HEK293T (cell line): ENCODE data around the gene OLFM1.

Experiments
- CTBP1 ChIP-seq: fragments of 450-650 bp; IDR thresholded peaks from 2 replicates; pipeline ENCODE4 v1.6.1; 2016; ENCODE audit warnings: borderline replicate concordance
- ELF4 ChIP-seq: fragments of 450-650 bp; IDR thresholded peaks from 2 replicates; pipeline ENCODE4 v1.6.1; 2017; ENCODE audit warnings: antibody characterized with exemption
- FOXA1 ChIP-seq: fragments of 450-650 bp; IDR thresholded peaks from 2 replicates; pipeline ENCODE4 v1.6.1; 2016; ENCODE audit warnings: mild to moderate bottlenecking
- FOXK2 ChIP-seq: fragments of 450-650 bp; IDR thresholded peaks from 2 replicates; pipeline ENCODE4 v1.6.1; 2016; ENCODE audit warnings: mild to moderate bottlenecking
- FOXM1 ChIP-seq: fragments of 450-650 bp; IDR thresholded peaks from 2 replicates; pipeline ENCODE4 v1.6.1; 2017; ENCODE audit warnings: mild to moderate bottlenecking, borderline replicate concordance
- LEF1 ChIP-seq: fragments of 450-650 bp; IDR thresholded peaks from 2 replicates; pipeline ENCODE4 v1.6.1; 2017; ENCODE audit warnings: mild to moderate bottlenecking, borderline replicate concordance
- NFRKB ChIP-seq: fragments of 450-650 bp; IDR thresholded peaks from 2 replicates; pipeline ENCODE4 v1.6.1; 2016; ENCODE audit warnings: mild to moderate bottlenecking, moderate library complexity
- SUZ12 ChIP-seq: fragments of 450-650 bp; IDR thresholded peaks from 2 replicates; pipeline ENCODE4 v1.6.1; 2016; ENCODE audit warnings: mild to moderate bottlenecking
- TARDBP ChIP-seq: fragments of 450-650 bp; IDR thresholded peaks from 2 replicates; pipeline ENCODE4 v1.6.1; 2016

DNA sequence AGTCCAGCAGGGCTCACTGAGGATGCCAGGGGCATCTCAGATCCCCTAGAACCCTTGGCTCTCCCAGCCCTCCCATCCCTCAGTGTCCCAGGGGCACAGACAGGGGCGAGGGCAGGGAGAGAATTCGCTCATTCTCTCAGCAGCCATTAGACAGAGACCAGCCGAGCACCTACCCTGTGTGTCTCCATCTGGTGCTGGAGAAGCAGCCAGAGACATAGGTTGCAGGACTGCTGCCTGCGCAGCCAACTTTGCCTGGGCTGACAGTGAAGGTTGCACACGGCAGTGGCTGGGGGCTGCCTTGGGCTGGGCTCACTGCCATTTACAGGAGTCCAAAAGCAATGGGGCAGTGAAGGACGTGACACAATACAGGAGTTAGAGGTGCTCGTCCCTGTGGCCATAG lies 60.9 kb downstream of the OLFM1 start:
- TF ChIP-seq NFRKB (no peak), FOXK2 (no peak), FOXA1 (no peak), FOXM1 (no peak), SUZ12 (no peak), CTBP1 (no peak), TARDBP (no peak), ELF4 (no peak), LEF1 (no peak)
